WTC11 (cell line): ENCODE measurements around the gene ANGPTL2. TPM values are rescaled to one million over a fixed set of nuclear protein-coding genes. Genes with fewer than 3 reads are reported as not detected.
"Not testable (repeated sequence)": the region's sequence is repeated elsewhere in the genome, so short reads cannot be mapped to it uniquely, and the experiment has no call there.

Experiments
- ATAC-seq: fragments of 200-7000 bp; cut with Tn5 transposase; 2 replicates; pipeline ENCODE4 v1.10.0; 2021; ENCODE audit warnings: mild to moderate bottlenecking, moderate library complexity
- CTCF ChIA-PET: fragments of 300-600 bp; sonication (Branson Sonifier 250); formaldehyde crosslinking; loops from one replicate; lab custom pipeline; 2021; ENCODE audit warnings: antibody characterized with exemption; lab: Charles Lee
- POLR2A ChIA-PET: fragments of 350-600 bp; sonication (Branson Sonifier 250); formaldehyde crosslinking; loops from one replicate; lab custom pipeline; 2021; ENCODE audit warnings: antibody characterized with exemption; lab: Charles Lee
- DNase-seq: peaks from one replicate; pipeline ENCODE4 v3.0.0; 2021; ENCODE audit warnings: low spot score
- H3K27ac Mint-ChIP-seq: 2 replicates; pipeline ENCODE4 v1.8.0; 2021; ENCODE audit warnings: mixed read lengths
- H3K27me3 Mint-ChIP-seq: 2 replicates; pipeline ENCODE4 v1.8.0; 2021; ENCODE audit warnings: low read depth, mild to moderate bottlenecking, moderate library complexity, mixed read lengths
- H3K36me3 Mint-ChIP-seq: 2 replicates; pipeline ENCODE4 v1.8.0; 2021; ENCODE audit warnings: mixed read lengths
- H3K4me1 Mint-ChIP-seq: 2 replicates; pipeline ENCODE4 v1.8.0; 2022; ENCODE audit warnings: mixed read lengths
- H3K4me3 Mint-ChIP-seq: 2 replicates; pipeline ENCODE4 v1.8.0; 2021; ENCODE audit warnings: mild to moderate bottlenecking, moderate library complexity, mixed read lengths
- H3K9me3 Mint-ChIP-seq: 2 replicates; pipeline ENCODE4 v1.8.0; 2021; ENCODE audit warnings: mixed read lengths
- ARID4B ChIP-seq: sonication (generic); formaldehyde crosslinking; IDR thresholded peaks from 2 replicates; pipeline ENCODE4 v1.8.0; 2023; ENCODE audit warnings: missing genetic modification reagents, mild to moderate bottlenecking, borderline replicate concordance
- ATF6 ChIP-seq: sonication (generic); formaldehyde crosslinking; IDR thresholded peaks from 2 replicates; pipeline ENCODE4 v1.8.1; 2023; ENCODE audit warnings: mild to moderate bottlenecking, missing genetic modification reagents
- CDX4 ChIP-seq: fragments of 250-450 bp; sonication (Bioruptor Pico); IDR thresholded peaks from 2 replicates; pipeline ENCODE4 v1.9.0; 2021; ENCODE audit warnings: moderate library complexity, mild to moderate bottlenecking, inconsistent platforms, borderline replicate concordance
- E2F1 ChIP-seq: sonication (generic); formaldehyde crosslinking; IDR thresholded peaks from 2 replicates; pipeline ENCODE4 v1.8.0; 2022; ENCODE audit warnings: mild to moderate bottlenecking, missing genetic modification reagents
- FOXK1 ChIP-seq: sonication (generic); formaldehyde crosslinking; IDR thresholded peaks from 2 replicates; pipeline ENCODE4 v1.8.0; 2022; ENCODE audit warnings: mild to moderate bottlenecking, moderate library complexity, missing genetic modification reagents
- HMGA2 ChIP-seq: fragments of 250-450 bp; sonication (Bioruptor Pico); IDR thresholded peaks from 2 replicates; pipeline ENCODE4 v1.4.0; 2021; ENCODE audit warnings: mild to moderate bottlenecking, moderate library complexity
- SMAD4 ChIP-seq: sonication (generic); formaldehyde crosslinking; IDR thresholded peaks from 2 replicates; pipeline ENCODE4 v1.8.0; 2022; ENCODE audit warnings: mild to moderate bottlenecking, missing genetic modification reagents
- ZNF138 ChIP-seq: sonication (generic); formaldehyde crosslinking; conservative IDR thresholded peaks from 2 replicates; pipeline ENCODE4 v1.8.1; 2022; ENCODE audit warnings: mild to moderate bottlenecking, moderate library complexity, missing genetic modification reagents
- ZNF317 ChIP-seq: sonication (generic); formaldehyde crosslinking; IDR thresholded peaks from 2 replicates; pipeline ENCODE4 v1.8.1; 2023; ENCODE audit warnings: low read depth, mild to moderate bottlenecking, moderate library complexity, missing genetic modification reagents, borderline replicate concordance
- ZNF671 ChIP-seq: fragments of 250-450 bp; sonication (Bioruptor Pico); IDR thresholded peaks from 2 replicates; pipeline ENCODE4 v1.8.0; 2021; ENCODE audit warnings: mild to moderate bottlenecking
- total RNA-seq: library from RNA; stranded (reverse); gene quantifications from 3 replicates; pipeline ENCODE4 v1.2.3, GENCODE V29; 2021
- TF ChIP-seq, protein P1 (sequence below): fragments of 200-600 bp; IDR thresholded peaks from 2 replicates; pipeline ENCODE4 v1.8.0; 2022; ENCODE audit warnings: antibody characterized with exemption
- TF ChIP-seq, protein P2 (sequence below): fragments of 250-450 bp; sonication (Bioruptor Pico); IDR thresholded peaks from 2 replicates; pipeline ENCODE4 v1.9.0; 2021; ENCODE audit warnings: mild to moderate bottlenecking

ANGPTL2 gene
- total RNA-seq, 1 experiment from 2014 or later: 4.5 TPM

GRCh38 chr9:127122176-127123063 is at the start of gene ANGPTL2 (continued):
- TF ChIP-seq, protein P1, sequence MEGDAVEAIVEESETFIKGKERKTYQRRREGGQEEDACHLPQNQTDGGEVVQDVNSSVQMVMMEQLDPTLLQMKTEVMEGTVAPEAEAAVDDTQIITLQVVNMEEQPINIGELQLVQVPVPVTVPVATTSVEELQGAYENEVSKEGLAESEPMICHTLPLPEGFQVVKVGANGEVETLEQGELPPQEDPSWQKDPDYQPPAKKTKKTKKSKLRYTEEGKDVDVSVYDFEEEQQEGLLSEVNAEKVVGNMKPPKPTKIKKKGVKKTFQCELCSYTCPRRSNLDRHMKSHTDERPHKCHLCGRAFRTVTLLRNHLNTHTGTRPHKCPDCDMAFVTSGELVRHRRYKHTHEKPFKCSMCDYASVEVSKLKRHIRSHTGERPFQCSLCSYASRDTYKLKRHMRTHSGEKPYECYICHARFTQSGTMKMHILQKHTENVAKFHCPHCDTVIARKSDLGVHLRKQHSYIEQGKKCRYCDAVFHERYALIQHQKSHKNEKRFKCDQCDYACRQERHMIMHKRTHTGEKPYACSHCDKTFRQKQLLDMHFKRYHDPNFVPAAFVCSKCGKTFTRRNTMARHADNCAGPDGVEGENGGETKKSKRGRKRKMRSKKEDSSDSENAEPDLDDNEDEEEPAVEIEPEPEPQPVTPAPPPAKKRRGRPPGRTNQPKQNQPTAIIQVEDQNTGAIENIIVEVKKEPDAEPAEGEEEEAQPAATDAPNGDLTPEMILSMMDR: no peak
- TF ChIP-seq ATF6 (no peak), ZNF138 (CRISPR knock-in tag) (peak; percentile 83; the same call in 1 of the 2 replicates), SMAD4 (CRISPR knock-in tag) (no peak), FOXK1 (peak; percentile 63; the same call in 1 of the 2 replicates), CDX4 (CRISPR knock-in tag) (no peak), ZNF671 (CRISPR knock-in tag) (no peak), ZNF317 (no peak), HMGA2 (CRISPR knock-in tag) (no peak), ARID4B (CRISPR knock-in tag) (no peak), E2F1 (no peak)
- TF ChIP-seq, protein P2, sequence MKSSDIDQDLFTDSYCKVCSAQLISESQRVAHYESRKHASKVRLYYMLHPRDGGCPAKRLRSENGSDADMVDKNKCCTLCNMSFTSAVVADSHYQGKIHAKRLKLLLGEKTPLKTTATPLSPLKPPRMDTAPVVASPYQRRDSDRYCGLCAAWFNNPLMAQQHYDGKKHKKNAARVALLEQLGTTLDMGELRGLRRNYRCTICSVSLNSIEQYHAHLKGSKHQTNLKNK (CRISPR knock-in tag): no peak

DNA sequence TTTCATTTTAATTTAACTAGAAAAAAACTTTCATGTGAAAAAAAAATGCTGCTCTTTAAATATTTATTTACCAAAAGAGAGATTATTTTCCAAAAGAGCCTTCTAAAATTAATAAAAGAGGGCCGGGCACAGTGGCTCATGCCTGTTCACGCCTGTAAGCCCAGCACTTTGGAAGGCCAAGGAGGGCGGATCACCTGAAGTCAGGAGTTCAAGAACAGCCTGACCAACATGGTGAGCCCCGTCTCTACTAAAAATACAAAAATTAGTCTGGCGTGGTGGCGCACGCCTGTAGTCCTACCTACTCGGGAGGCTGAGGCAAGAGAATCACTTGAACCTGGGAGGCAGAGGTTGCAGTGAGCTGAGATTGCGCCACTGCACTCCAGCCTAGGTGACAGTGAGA is 48.9 kb upstream of the ANGPTL2 start:
- H3K27ac Mint-ChIP-seq, POLR2A ChIA-PET, H3K4me1 Mint-ChIP-seq, H3K27me3 Mint-ChIP-seq, DNase-seq, CTCF ChIA-PET, H3K36me3 Mint-ChIP-seq, ATAC-seq, H3K9me3 Mint-ChIP-seq, H3K4me3 Mint-ChIP-seq: not testable (repeated sequence)
